ENCODE measurements around the gene LHPP. TPM values are rescaled to one million over a fixed set of nuclear protein-coding genes. Genes with fewer than 3 reads are reported as not detected.

LHPP gene
- total RNA-seq, 1 donor: 12.5 TPM

- no peak for TF ChIP-seq CTCF (IDR thresholded peaks at IDR 0.05; ENCODE audit: insufficient read depth, low read depth, low read length)
- no peak for DNase-seq (ENCODE audit: low read depth)
- H3K4me3 ChIP-seq (ENCODE audit: low read depth, low read length): no peak overlapping the region
Observed at GRCh38 chr10:124637091-124637700, 175.6 kb downstream of the LHPP start.

- H3K4me3 ChIP-seq (ENCODE audit: low read depth, low read length): no peak overlapping the region
- DNase-seq (ENCODE audit: low read depth): no peak
- no peak for TF ChIP-seq CTCF (IDR thresholded peaks at IDR 0.05; ENCODE audit: insufficient read depth, low read depth, low read length)
Observed at GRCh38 chr10:124637746-124638145, 176.1 kb downstream of the LHPP start.

- DNase-seq (ENCODE audit: low read depth): no peak
- TF ChIP-seq CTCF (IDR thresholded peaks at IDR 0.05; ENCODE audit: insufficient read depth, low read depth, low read length): no peak
- H3K4me3 ChIP-seq (ENCODE audit: low read depth, low read length): no peak overlapping the region
Observed at GRCh38 chr10:124639206-124639605, 177.6 kb downstream of the LHPP start.

- TF ChIP-seq CTCF (IDR thresholded peaks at IDR 0.05; ENCODE audit: insufficient read depth, low read depth, low read length): no peak
- no peak for DNase-seq (ENCODE audit: low read depth)
- H3K4me3 ChIP-seq (ENCODE audit: low read depth, low read length): no peak overlapping the region
Observed at GRCh38 chr10:124639646-124640045, 178.0 kb downstream of the LHPP start.

- no peak overlapping the region for H3K4me3 ChIP-seq (ENCODE audit: low read depth, low read length)
- TF ChIP-seq CTCF (IDR thresholded peaks at IDR 0.05; ENCODE audit: insufficient read depth, low read depth, low read length): no peak
- DNase-seq (ENCODE audit: low read depth): no peak
Observed at GRCh38 chr10:124640056-124640455, 178.4 kb downstream of the LHPP start.

GRCh38 chr10:124640538-124641231 is 179.1 kb downstream of the LHPP start:
- peak; percentile 55 for DNase-seq (ENCODE audit: low read depth)
- H3K4me3 ChIP-seq (ENCODE audit: low read depth, low read length): no peak overlapping the region

More at GRCh38 chr10:124640538-124641231, 179.1 kb downstream of the LHPP start:
- TF ChIP-seq CTCF (IDR thresholded peaks at IDR 0.05; ENCODE audit: insufficient read depth, low read depth, low read length): no peak

All from fibroblast of villous mesenchyme (primary cell).